Adrenal gland (tissue), 12 donors: ENCODE data around the gene MIF4GD. TPM values are rescaled to one million over a fixed set of nuclear protein-coding genes. Genes with fewer than 3 reads are reported as not detected.
"Not testable (repeated sequence)": the region's sequence is repeated elsewhere in the genome, so short reads cannot be mapped to it uniquely, and the experiment has no call there.

Source experiments
- DNase-seq, 7 donors: peaks; one replicate each; pipeline ENCODE4 v3.0.0-alpha.2; 2019 to 2020
- H3K27ac ChIP-seq, 5 donors: fragments of 200-600 bp; sonication (generic) in 4 of 5; 1 replicate in 3 of 5; 2 replicates in 2 of 5; pipeline versions ENCODE4 v1.5.1 to v1.8.0; 2016 to 2020; ENCODE audit warnings: mild to moderate bottlenecking in 1 of 5
- H3K27me3 ChIP-seq: fragments of 200-600 bp; 2 replicates; pipeline ENCODE4 v1.8.0; 2021
- H3K36me3 ChIP-seq, 2 donors: fragments of 200-600 bp; replicated peaks in 1 of 2; 1 replicate in 1 of 2; 2 replicates in 1 of 2; pipeline versions ENCODE4 v1.5.1 to v1.8.0; 2018 to 2022
- H3K4me1 ChIP-seq, 2 donors: fragments of 200-600 bp; replicated peaks in 1 of 2; 1 replicate in 1 of 2; 2 replicates in 1 of 2; pipeline versions ENCODE4 v1.5.1 to v1.8.0; 2018 to 2021
- H3K4me3 ChIP-seq, 4 donors: fragments of 200-600 bp; sonication (generic) in 3 of 4; one replicate each; pipeline ENCODE4 v1.5.1; 2016 to 2018
- H3K9me3 ChIP-seq, 3 donors: fragments of 200-600 bp; sonication (generic) in 1 of 3; replicated peaks in 1 of 3; 1 replicate in 2 of 3; 2 replicates in 1 of 3; pipeline versions ENCODE4 v1.5.1 to v1.8.0; 2016 to 2021
- CTCF ChIP-seq, 6 experiments: fragments of 450-650 bp in 4 of 6; fragments of 200-600 bp in 2 of 6; sonication (generic) in 1 of 6; IDR thresholded peaks; 1 replicate in 5 of 6; 2 replicates in 1 of 6; pipeline versions ENCODE4 v1.5.1 to v1.8.0; 2016 to 2021; ENCODE audit warnings: antibody characterized with exemption in 6 of 6, mild to moderate bottlenecking in 2 of 6, moderate library complexity in 1 of 6
- POLR2A ChIP-seq, 2 donors: fragments of 450-650 bp; IDR thresholded peaks; one replicate each; pipeline ENCODE4 v1.6.1; 2017; ENCODE audit warnings: antibody characterized with exemption in 2 of 2, mild to moderate bottlenecking in 2 of 2, moderate library complexity in 1 of 2
- WGBS, 4 donors: extraction: QIAGEN DNeasy Blood & Tissue Kit in 2 of 4; methylation state at CpG; one replicate each; pipeline versions ENCODE4 v1.1.5 to v1.1.7; 2013 to 2017; 5-methylcytosine and 5-hydroxymethylcytosine counted together
- intact Hi-C, 2 donors: fragments of 100-400 bp; cut with DNase I; formaldehyde crosslinking; loops; one replicate each; pipeline versions ENCODE4 v1.14.1 to v1.15.0; 2022 to 2023
- polyA plus RNA-seq, 3 donors: library from polyadenylated mRNA; stranded (reverse); fragments of 200-250 nt in 2 of 3; fragments of 350-450 nt in 1 of 3; fragmentation: Illumina TruSeq in 1 of 3; extraction: RNeasy Lipid Tissue Mini Kit (QIAGEN cat#74804) in 1 of 3; gene quantifications; one replicate each; pipeline ENCODE4 v1.2.3, GENCODE V29; 2013 to 2014
- total RNA-seq, 9 donors: library from RNA; depleted of rRNA in 4 of 9; stranded (reverse); fragments of >200 nt in 4 of 9; fragments of 120-200 nt in 1 of 9; fragmentation: NEBNext Ultra II Directional in 1 of 9; extraction: Animal tissue kit (Norgen Biotek cat#: 25700) in 1 of 9; gene quantifications; one replicate each; pipeline versions ENCODE4 v1.1.0 to v1.2.4, GENCODE V29; 2013 to 2023
- donor health status: healthy with polysubstance abuse.
- donor health status: Bipolar disorder and iron deficiency.
- donor health status: DM: yes; HTN: yes; CAD: no.
- donor health status: DM: no; HTN: no; CAD: no.
- donor health status: DM: no; HTN: no; CAD: no.
- donor health status: DM: yes; HTN: yes; CAD: no.

MIF4GD gene
- total and polyA plus RNA-seq, 12 donors, result 9.2 to 53.0 (median 21.2) TPM

- no peak for DNase-seq
- Histone ChIP-seq H3K9me3 (no peaks in the 10 kb centered on the region), H3K27ac (no peak overlapping the region), H3K36me3 (no peaks in the 10 kb centered on the region), H3K4me1 (peaks cover 0 to 10% of the 10 kb centered on the region in 2 donors), H3K4me3 (no peak overlapping the region), H3K27me3 (no peaks in the 10 kb centered on the region)
- 80 to 92% (median 84%) methylated on average over 14 to 17 of the region's 17 CpGs for WGBS, 4 donors
- intact Hi-C loops, result no loop called here
- TF ChIP-seq CTCF (IDR thresholded peaks at IDR 0.05), result no peak
- TF ChIP-seq POLR2A (IDR thresholded peaks at IDR 0.05), result no peak
These were observed 30.6 kb upstream of the MIF4GD start for GRCh38 chr17:75301502-75302206.

GRCh38 chr17:75301049-75301448 is 30.0 kb upstream of the MIF4GD start:
- no peak overlapping the region for H3K27ac ChIP-seq
- H3K9me3 ChIP-seq, result no peaks in the 10 kb centered on the region
- WGBS, 4 donors, result 73 to 79% (median 77%) methylated on average over 9 of the region's 9 CpGs
- peaks cover 0 to 11% of the 10 kb centered on the region in 2 donors for H3K4me1 ChIP-seq
- TF ChIP-seq CTCF (IDR thresholded peaks at IDR 0.05) (no peak), POLR2A (IDR thresholded peaks at IDR 0.05) (no peak)
- H3K36me3 ChIP-seq, result no peaks in the 10 kb centered on the region
- no peak for DNase-seq
- intact Hi-C loops, result no loop called here
- no peaks in the 10 kb centered on the region for H3K27me3 ChIP-seq
- H3K4me3 ChIP-seq, result no peak overlapping the region

GRCh38 chr17:75300280-75300679 is 29.2 kb upstream of the MIF4GD start:
- H3K4me1 ChIP-seq, result peaks cover 4 to 16% of the 10 kb centered on the region in 2 donors
- no peak overlapping the region for H3K27ac ChIP-seq
- no peak for DNase-seq
- no peaks in the 10 kb centered on the region for H3K36me3 ChIP-seq
- H3K27me3 ChIP-seq, result no peaks in the 10 kb centered on the region
- no peak overlapping the region for H3K4me3 ChIP-seq
- no peaks in the 10 kb centered on the region for H3K9me3 ChIP-seq
- TF ChIP-seq POLR2A (IDR thresholded peaks at IDR 0.05), result no peak
- no peak for TF ChIP-seq CTCF (IDR thresholded peaks at IDR 0.05)
- WGBS, 4 donors, result 76 to 80% (median 79%) methylated on average over 7 of the region's 7 CpGs
- intact Hi-C loops, result no loop called here

GRCh38 chr17:75295201-75296158 is 24.4 kb upstream of the MIF4GD start:
- TF ChIP-seq CTCF (IDR thresholded peaks at IDR 0.05) (peak in 1 of 6 experiments; percentile 9), POLR2A (IDR thresholded peaks at IDR 0.05) (no peak)
- H3K27ac ChIP-seq, result peak overlapping the region; percentile 55 to 88 (median 83)
- WGBS, 4 donors, result 56 to 66% (median 60%) methylated on average over 7 to 8 of the region's 8 CpGs

GRCh38 chr17:75292810-75293448 is 21.9 kb upstream of the MIF4GD start:
- H3K36me3 ChIP-seq, H3K4me3 ChIP-seq, intact Hi-C loops, H3K9me3 ChIP-seq, H3K27me3 ChIP-seq: not testable (repeated sequence)
- WGBS, 4 donors, result 68 to 75% (median 71%) methylated on average over 15 to 16 of the region's 16 CpGs
- peaks cover 8 to 36% of the 10 kb centered on the region in 2 donors for H3K4me1 ChIP-seq
- peak overlapping the region in 2 of 5 donors; percentile 34 to 37 for H3K27ac ChIP-seq
- DNase-seq, result peak in 1 of 7 donors; percentile 57

More at GRCh38 chr17:75295201-75296158, 24.4 kb upstream of the MIF4GD start:
- Histone ChIP-seq H3K36me3 (no peaks in the 10 kb centered on the region), H3K4me3 (no peak overlapping the region), H3K27me3 (no peaks in the 10 kb centered on the region), H3K4me1 (peaks cover 8 to 22% of the 10 kb centered on the region in 2 donors), H3K9me3 (no peaks in the 10 kb centered on the region)
- peak; percentile 38 to 76 (median 66) for DNase-seq
- intact Hi-C loops, result no loop called here
